H1 (cell line): Measurements from ENCODE around the gene CLPSL2. TPM values are rescaled to one million over a fixed set of nuclear protein-coding genes. Genes with fewer than 3 reads are reported as not detected.

Source experiments
- CTCF ChIA-PET: fragments of 300-600 bp; sonication (Branson Sonifier 250); formaldehyde crosslinking; loops from one replicate; lab custom pipeline; 2021; ENCODE audit not compliant: partially characterized antibody; lab: Charles Lee
- POLR2A ChIA-PET: fragments of 300-600 bp; sonication (Branson Sonifier 250); formaldehyde crosslinking; loops from one replicate; lab custom pipeline; 2021; ENCODE audit warnings: inconsistent platforms; ENCODE audit not compliant: partially characterized antibody; lab: Charles Lee
- DNase-seq, 2 experiments: peaks; one replicate each; pipeline versions ENCODE4 v3.0.0 to v3.0.0-alpha.2; 2010 to 2022; ENCODE audit warnings: low spot score in 2 of 2, low read depth in 1 of 2, mixed read lengths in 1 of 2
- FAIRE-seq: peaks from 2 replicates; lab custom pipeline; 2011; peaks lifted over from hg19 to GRCh38; lab: Jason Lieb, UNC
- H2AFZ ChIP-seq: 2 replicates; pipeline ENCODE4 v1.8.1; 2012; ENCODE audit warnings: low read length, inconsistent platforms
- H2AK5ac ChIP-seq: 2 replicates; pipeline ENCODE4 v1.6.1; 2013; ENCODE audit warnings: low read depth, low read length
- H2BK120ac ChIP-seq: replicated peaks from 2 replicates; pipeline ENCODE3; 2013; ENCODE audit warnings: low read depth, low read length, inconsistent platforms
- H2BK12ac ChIP-seq: 2 replicates; pipeline ENCODE4 v1.6.1; 2013; ENCODE audit warnings: low read depth, low read length
- H2BK15ac ChIP-seq: 2 replicates; pipeline ENCODE4 v1.6.1; 2013; ENCODE audit warnings: low read length
- H2BK20ac ChIP-seq: 2 replicates; pipeline ENCODE4 v1.6.1; 2013; ENCODE audit warnings: low read length
- H2BK5ac ChIP-seq: 2 replicates; pipeline ENCODE4 v1.6.1; 2013; ENCODE audit warnings: low read depth, low read length
- H3K14ac ChIP-seq: 2 replicates; pipeline ENCODE4 v1.6.1; 2013; ENCODE audit warnings: inconsistent platforms; ENCODE audit not compliant: insufficient read length
- H3K18ac ChIP-seq: 2 replicates; pipeline ENCODE4 v1.6.1; 2013; ENCODE audit warnings: low read length; ENCODE audit errors: extremely low read depth
- H3K23ac ChIP-seq: 2 replicates; pipeline ENCODE4 v1.6.1; 2013; ENCODE audit warnings: inconsistent platforms; ENCODE audit not compliant: insufficient read length
- H3K23me2 ChIP-seq: 2 replicates; pipeline ENCODE4 v1.6.1; 2013; ENCODE audit warnings: low read depth, low read length
- H3K27ac ChIP-seq: 2 replicates; pipeline ENCODE4 v1.6.1; 2011; ENCODE audit warnings: low read depth, low read length, inconsistent platforms
- H3K27me3 ChIP-seq, 4 experiments: replicated peaks in 1 of 4; 1 replicate in 1 of 4; 2 replicates in 3 of 4; pipeline versions ENCODE4 v1.6.1 to v1.8.1; 2011 to 2013; ENCODE audit warnings: low read length in 3 of 4, mild to moderate bottlenecking in 3 of 4, inconsistent platforms in 2 of 4, mixed read lengths in 2 of 4, moderate library complexity in 1 of 4; ENCODE audit not compliant: control insufficient read depth in 3 of 4, insufficient read depth in 3 of 4; ENCODE audit errors: extremely low read depth in 1 of 4
- H3K36me3 ChIP-seq, 4 experiments: 2 replicates each; pipeline versions ENCODE4 v1.6.1 to v1.8.1; 2011 to 2013; ENCODE audit warnings: mild to moderate bottlenecking in 4 of 4, low read length in 3 of 4, moderate library complexity in 2 of 4, control low read depth in 1 of 4, inconsistent platforms in 1 of 4; ENCODE audit not compliant: insufficient read depth in 4 of 4, control insufficient read depth in 2 of 4
- H3K4ac ChIP-seq: replicated peaks from 2 replicates; pipeline ENCODE3; 2013; ENCODE audit warnings: low read length, low read depth, mixed read lengths, inconsistent platforms; ENCODE audit not compliant: insufficient read length
- H3K4me1 ChIP-seq, 4 experiments: replicated peaks in 1 of 4; 1 replicate in 1 of 4; 2 replicates in 3 of 4; pipeline versions ENCODE4 v1.6.1 to v1.8.1; 2011 to 2013; ENCODE audit warnings: low read length in 3 of 4, inconsistent platforms in 2 of 4, mixed read lengths in 1 of 4; ENCODE audit not compliant: insufficient read depth in 4 of 4, control insufficient read depth in 3 of 4
- H3K4me2 ChIP-seq, 2 experiments: 2 replicates each; pipeline versions ENCODE4 v1.6.1 to v1.8.1; 2011 to 2013; ENCODE audit warnings: low read depth in 2 of 2, low read length in 2 of 2, control low read depth in 1 of 2, inconsistent platforms in 1 of 2, mild to moderate bottlenecking in 1 of 2; ENCODE audit not compliant: insufficient read depth in 1 of 2
- H3K4me3 ChIP-seq, 4 experiments: fragments of 200-600, 300-600 bp in 1 of 4; sonication (generic), shearing (Covaris generic), sonication (Bioruptor Twin) in 1 of 4; 2 replicates each; pipeline versions ENCODE4 v1.5.1 to v1.8.1; 2011 to 2016; ENCODE audit warnings: low read length in 4 of 4, low read depth in 3 of 4, control low read depth in 2 of 4, inconsistent platforms in 2 of 4, mild to moderate bottlenecking in 2 of 4, mixed read lengths in 1 of 4, moderate library complexity in 1 of 4; ENCODE audit not compliant: insufficient read depth in 2 of 4; ENCODE audit errors: extremely low read depth in 1 of 4
- H3K56ac ChIP-seq: replicated peaks from 2 replicates; pipeline ENCODE3; 2013; ENCODE audit warnings: low read depth, mild to moderate bottlenecking, mixed read lengths, low read length, inconsistent platforms; ENCODE audit not compliant: insufficient read length
- H3K79me1 ChIP-seq: 2 replicates; pipeline ENCODE4 v1.6.1; 2013; ENCODE audit warnings: low read depth, low read length, control low read depth
- H3K79me2 ChIP-seq, 2 experiments: 2 replicates each; pipeline versions ENCODE4 v1.6.1 to v1.8.1; 2012 to 2013; ENCODE audit warnings: low read length in 2 of 2, mild to moderate bottlenecking in 2 of 2, inconsistent platforms in 1 of 2; ENCODE audit not compliant: insufficient read depth in 2 of 2, control insufficient read depth in 1 of 2
- H3K9ac ChIP-seq, 4 experiments: replicated peaks in 1 of 4; 1 replicate in 1 of 4; 2 replicates in 3 of 4; pipeline versions ENCODE4 v1.6.1 to v1.8.1; 2011 to 2013; ENCODE audit warnings: low read depth in 3 of 4, low read length in 3 of 4, control low read depth in 2 of 4, mild to moderate bottlenecking in 2 of 4, moderate library complexity in 2 of 4, inconsistent platforms in 1 of 4; ENCODE audit errors: extremely low read depth in 1 of 4
- H3K9me3 ChIP-seq, 2 experiments: 2 replicates each; pipeline versions ENCODE4 v1.6.1 to v1.8.1; 2012 to 2013; ENCODE audit warnings: mild to moderate bottlenecking in 2 of 2, moderate library complexity in 2 of 2, control low read depth in 1 of 2, inconsistent platforms in 1 of 2, low read depth in 1 of 2, low read length in 1 of 2, mixed read lengths in 1 of 2; ENCODE audit not compliant: insufficient read depth in 2 of 2
- H4K20me1 ChIP-seq, 2 experiments: replicated peaks in 1 of 2; 2 replicates each; pipeline versions ENCODE3 to v1.8.1; 2011 to 2013; ENCODE audit warnings: inconsistent platforms in 2 of 2, low read length in 2 of 2, mild to moderate bottlenecking in 1 of 2; ENCODE audit not compliant: insufficient read depth in 2 of 2, control insufficient read depth in 1 of 2
- H4K5ac ChIP-seq: 2 replicates; pipeline ENCODE4 v1.6.1; 2013; ENCODE audit warnings: low read length, low read depth, mixed read lengths, inconsistent platforms; ENCODE audit not compliant: insufficient read length
- H4K8ac ChIP-seq: 2 replicates; pipeline ENCODE4 v1.8.0; 2013; ENCODE audit warnings: mild to moderate bottlenecking, moderate library complexity, low read length, inconsistent platforms; ENCODE audit not compliant: insufficient read depth; ENCODE audit errors: extremely low read depth
- H4K91ac ChIP-seq: replicated peaks from 2 replicates; pipeline ENCODE3; 2013; ENCODE audit warnings: low read length, mixed read lengths, inconsistent platforms; ENCODE audit not compliant: insufficient read length
- ASH2L ChIP-seq: fragments of 200-600, 300-600 bp; sonication (generic); IDR thresholded peaks from one replicate; pipeline ENCODE4 v1.7.1; 2017; ENCODE audit warnings: low read length
- ATF2 ChIP-seq: IDR thresholded peaks from 2 replicates; pipeline ENCODE4 v1.6.1; 2012; ENCODE audit warnings: low read length, inconsistent platforms
- EP300 ChIP-seq, 2 experiments: IDR thresholded peaks; 1 replicate in 1 of 2; 2 replicates in 1 of 2; pipeline ENCODE4 v1.6.1; 2011 to 2012; ENCODE audit warnings: low read depth in 2 of 2, low read length in 2 of 2, mild to moderate bottlenecking in 2 of 2, borderline replicate concordance in 1 of 2, inconsistent platforms in 1 of 2, moderate library complexity in 1 of 2
- GTF2F1 ChIP-seq: IDR thresholded peaks from 2 replicates; pipeline ENCODE4 v1.6.1; 2012; ENCODE audit warnings: low read depth, low read length, improper control_type of control experiment, borderline replicate concordance
- JUN ChIP-seq: IDR thresholded peaks from 2 replicates; pipeline ENCODE4 v1.6.1; 2011; ENCODE audit warnings: low read depth, mild to moderate bottlenecking, improper control_type of control experiment, low read length
- KDM5A ChIP-seq: fragments of 200-600 bp; IDR thresholded peaks from 2 replicates; pipeline ENCODE4 v1.7.1; 2012; ENCODE audit warnings: mild to moderate bottlenecking, low read length, inconsistent platforms, mixed read lengths
- POLR2A ChIP-seq, 2 experiments: IDR thresholded peaks; 1 replicate in 1 of 2; 2 replicates in 1 of 2; pipeline ENCODE4 v1.6.1; 2011; ENCODE audit warnings: low read depth in 2 of 2, low read length in 2 of 2, mild to moderate bottlenecking in 2 of 2; ENCODE audit errors: control extremely low read depth in 1 of 2
- SRF ChIP-seq: IDR thresholded peaks from 2 replicates; pipeline ENCODE4 v1.6.1; 2011; ENCODE audit warnings: mild to moderate bottlenecking, low read depth, low read length, moderate library complexity
- TAF7 ChIP-seq: optimal IDR thresholded peaks from 2 replicates; pipeline ENCODE3; 2011; ENCODE audit warnings: low read depth, mild to moderate bottlenecking, inconsistent platforms, low read length, moderate library complexity, borderline replicate concordance
- TCF12 ChIP-seq: IDR thresholded peaks from 2 replicates; pipeline ENCODE4 v1.6.1; 2011; ENCODE audit warnings: low read depth, mild to moderate bottlenecking, low read length
- WGBS, 2 experiments: shearing (Covaris generic) in 1 of 2; methylation state at CpG; one replicate each; pipeline versions ENCODE4 v1.1.6 to v1.1.7; 2013 to 2015; ENCODE audit warnings: low lambda C conversion rate in 2 of 2, mixed read lengths in 2 of 2, inconsistent platforms in 1 of 2, low coverage in 1 of 2, missing lambda C conversion rate in 1 of 2; ENCODE audit not compliant: insufficient replicate concordance in 2 of 2, insufficient coverage in 1 of 2, insufficient read length in 1 of 2; ENCODE audit errors: extremely low coverage in 1 of 2, missing lambda C conversion rate in 1 of 2; 5-methylcytosine and 5-hydroxymethylcytosine counted together
- polyA plus RNA-seq, 7 experiments: library from polyadenylated mRNA; depleted of rRNA in 3 of 7; stranded (reverse) in 5 of 7; unstranded in 2 of 7; fragments of >200 nt in 5 of 7; fragments of 200-250 nt in 2 of 7; gene quantifications; 1 replicate in 5 of 7; 2 replicates in 1 of 7; 4 replicates in 1 of 7; pipeline versions ENCODE4 v1.2.1 to v1.2.3, GENCODE V29; 2011 to 2013; ENCODE audit warnings: missing spikeins in 2 of 7, mixed read lengths in 2 of 7
- total RNA-seq: library from RNA; stranded (reverse); fragmentation: NEBNext Ultra II Directional; extraction: Animal tissue kit (Norgen Biotek cat#: 25700); gene quantifications from 2 replicates; pipeline ENCODE4 v1.2.1, GENCODE V29; 2021

The CLPSL2 gene
- total and polyA plus RNA-seq, 2 of the 8 experiments (the other 6 are each of a cell fraction or from before 2014, with no cell fraction given) = 1.4 to 3.4 TPM

- ChIA-PET CTCF (interaction anchor here (1.2 kb wide), 1 partner anchor 28 kb away, joined by 4 read pairs; the partner anchor contains the start of gene CLPS), POLR2A (no interaction called here)
- Histone ChIP-seq H3K4me2 (no peak overlapping the region), H2BK20ac (no peak overlapping the region), H3K9ac (no peak overlapping the region), H4K91ac (no peak overlapping the region), H2BK120ac (no peak overlapping the region), H3K18ac (no peak overlapping the region), H2BK15ac (no peak overlapping the region), H3K4me1 (no peaks in the 10 kb centered on the region), H3K23me2 (no peaks in the 10 kb centered on the region), H2BK12ac (no peak overlapping the region), H3K14ac (no peak overlapping the region), H4K5ac (no peak overlapping the region), H3K56ac (no peak overlapping the region), H3K4ac (no peak overlapping the region), H3K36me3 (no peaks in the 10 kb centered on the region), H3K27me3 (no peaks in the 10 kb centered on the region), H3K79me2 (no peaks in the 10 kb centered on the region), H3K79me1 (no peaks in the 10 kb centered on the region), H3K4me3 (no peak overlapping the region), H2AFZ (no peak overlapping the region), H3K23ac (no peak overlapping the region), H4K8ac (no peak overlapping the region), H2BK5ac (no peak overlapping the region), H2AK5ac (no peak overlapping the region)
- 86% methylated on average over 5 of the region's 5 CpGs; no CpG with 5 or more reads in 1 of the 2 experiments for WGBS, 2 experiments
- FAIRE-seq (no peak), DNase-seq (no peak)
- TF ChIP-seq TCF12 = no peak
- no peak for TF ChIP-seq TAF7
- TF ChIP-seq GTF2F1 = no peak
- TF ChIP-seq KDM5A = no peak
- no peak for TF ChIP-seq ATF2
- TF ChIP-seq ASH2L = no peak
- no peak for TF ChIP-seq EP300 (IDR thresholded peaks at IDR 0.05; ENCODE audit: borderline replicate concordance in 1 of 2, low read depth in 2 of 2, low read length in 2 of 2)
- no peak for TF ChIP-seq JUN
- no peak for TF ChIP-seq SRF
- TF ChIP-seq POLR2A (IDR thresholded peaks at IDR 0.05; ENCODE audit: control extremely low read depth in 1 of 2, low read depth in 2 of 2, low read length in 2 of 2) = no peak
- TF ChIP-seq, all 59 proteins: peak for 0
- peaks cover 0 to 2% of the 10 kb centered on the region in 2 experiments; a peak in 1 of 4 replicates for H3K9me3 ChIP-seq
- no peak overlapping the region for H3K27ac ChIP-seq
- no peaks in the 10 kb centered on the region for H4K20me1 ChIP-seq
Observed at GRCh38 chr6:35824552-35825192, 48.3 kb downstream of the CLPSL2 start.
